HepG2 (cell line): ENCODE results near the gene SPAG9. TPM values are rescaled to one million over a fixed set of nuclear protein-coding genes. Genes with fewer than 3 reads are reported as not detected.

ENCODE experiments used
- ARID4A ChIP-seq: sonication (generic); formaldehyde crosslinking; IDR thresholded peaks from 2 replicates; pipeline ENCODE4 v1.5.0; 2020; ENCODE audit warnings: mild to moderate bottlenecking, missing genetic modification reagents, borderline replicate concordance
- ATF4 ChIP-seq, 2 experiments: fragments of 450-650 bp in 1 of 2; sonication (generic) in 1 of 2; formaldehyde crosslinking; IDR thresholded peaks; 2 replicates each; pipeline versions ENCODE4 v1.5.0 to v1.8.0; 2020 to 2022; ENCODE audit warnings: mild to moderate bottlenecking in 1 of 2, missing genetic modification reagents in 1 of 2
- CBFB ChIP-seq: sonication (generic); formaldehyde crosslinking; IDR thresholded peaks from 2 replicates; pipeline ENCODE4 v1.4.0; 2020; ENCODE audit warnings: missing genetic modification reagents
- CCDC6 ChIP-seq: sonication (generic); formaldehyde crosslinking; IDR thresholded peaks from 2 replicates; pipeline ENCODE4 v1.8.1; 2022; ENCODE audit warnings: mild to moderate bottlenecking, missing genetic modification reagents, moderate library complexity
- CHD4 ChIP-seq: fragments of 200-600 bp; sonication (generic); IDR thresholded peaks from 2 replicates; pipeline ENCODE4 v1.7.0; 2017; ENCODE audit warnings: mild to moderate bottlenecking, low read length, borderline replicate concordance
- DR1 ChIP-seq: sonication (generic); formaldehyde crosslinking; IDR thresholded peaks from 2 replicates; pipeline ENCODE4 v1.8.0; 2021; ENCODE audit warnings: mild to moderate bottlenecking, missing genetic modification reagents, inconsistent platforms
- EEA1 ChIP-seq: sonication (generic); formaldehyde crosslinking; IDR thresholded peaks from 2 replicates; pipeline ENCODE4 v1.5.1; 2020; ENCODE audit warnings: mild to moderate bottlenecking, missing genetic modification reagents, borderline replicate concordance
- ELF3 ChIP-seq: IDR thresholded peaks from 2 replicates; pipeline ENCODE4 v1.6.1; 2016; ENCODE audit warnings: missing genetic modification reagents, missing compliant biosample characterization
- MEIS1 ChIP-seq: sonication (generic); formaldehyde crosslinking; IDR thresholded peaks from 2 replicates; pipeline ENCODE4 v1.9.0; 2021; ENCODE audit warnings: mild to moderate bottlenecking, missing genetic modification reagents, moderate library complexity, borderline replicate concordance
- NBN ChIP-seq: fragments of 450-650 bp; conservative IDR thresholded peaks from 2 replicates; pipeline ENCODE4 v1.6.1; 2017
- NFATC3 ChIP-seq: sonication (generic); formaldehyde crosslinking; IDR thresholded peaks from 2 replicates; pipeline ENCODE4 v1.5.1; 2020; ENCODE audit warnings: mild to moderate bottlenecking, missing genetic modification reagents
- U2AF2 ChIP-seq: fragments of 200-400 bp; formaldehyde crosslinking; IDR thresholded peaks from 2 replicates; pipeline ENCODE4 v1.6.1; 2017; ENCODE audit warnings: low read depth, mild to moderate bottlenecking, low read length
- WIZ ChIP-seq: sonication (generic); formaldehyde crosslinking; IDR thresholded peaks from 2 replicates; pipeline ENCODE4 v1.5.1; 2020; ENCODE audit warnings: mild to moderate bottlenecking, missing genetic modification reagents
- ZBTB2 ChIP-seq: sonication (generic); formaldehyde crosslinking; IDR thresholded peaks from 2 replicates; pipeline ENCODE4 v1.8.0; 2022; ENCODE audit warnings: low read depth, missing genetic modification reagents
- ZNF292 ChIP-seq: sonication (generic); formaldehyde crosslinking; IDR thresholded peaks from 2 replicates; pipeline ENCODE4 v1.8.1; 2022; ENCODE audit warnings: mild to moderate bottlenecking, low read depth, missing genetic modification reagents, borderline replicate concordance
- ZNF441 ChIP-seq: sonication (generic); formaldehyde crosslinking; IDR thresholded peaks from 2 replicates; pipeline ENCODE4 v1.7.0; 2021; ENCODE audit warnings: missing genetic modification reagents, borderline replicate concordance
- ZNF691 ChIP-seq: sonication (generic); formaldehyde crosslinking; IDR thresholded peaks from 2 replicates; pipeline ENCODE4 v1.4.0; 2020; ENCODE audit warnings: missing genetic modification reagents, low read depth, mild to moderate bottlenecking, borderline replicate concordance
- polyA plus RNA-seq, 8 experiments: library from polyadenylated mRNA; depleted of rRNA in 3 of 8; stranded (reverse) in 7 of 8; unstranded in 1 of 8; fragments of >200 nt; fragmentation: Illumina TruSeq in 4 of 8; extraction: Trizol in 4 of 8; gene quantifications; 2 replicates each; pipeline versions ENCODE4 v1.2.1 to v1.2.3, GENCODE V29; 2011 to 2016; ENCODE audit warnings: low read depth in 4 of 8, missing spikeins in 1 of 8, mixed read lengths in 1 of 8; ENCODE audit not compliant: insufficient read depth in 1 of 8
- total RNA-seq, 5 experiments: library from RNA; depleted of rRNA; stranded (reverse); fragments of >200 nt; fragmentation: Illumina TruSeq; extraction: Trizol; gene quantifications; 2 replicates each; pipeline ENCODE4 v1.2.3, GENCODE V29; 2016; ENCODE audit warnings: low read depth in 1 of 5
- TF ChIP-seq, protein P1 (sequence below): IDR thresholded peaks from 2 replicates; pipeline ENCODE4 v1.6.1; 2016; ENCODE audit warnings: low read depth

Gene SPAG9
- total and polyA plus RNA-seq, 2 of the 13 experiments (the other 11 are each of a cell fraction or from before 2014, with no cell fraction given): 43.2 to 78.6 TPM

- TF ChIP-seq ATF4 (CRISPR knock-in tag; IDR thresholded peaks at IDR 0.05): peak in 1 of 2 experiments; percentile 49; a peak in 1 of 4 replicates
- TF ChIP-seq DR1 (CRISPR knock-in tag): peak; percentile 25; the same call in 1 of the 2 replicates
- TF ChIP-seq NFATC3 (CRISPR knock-in tag): peak; percentile 81; the same call in 1 of the 2 replicates
- TF ChIP-seq ZNF691 (CRISPR knock-in tag): peak; percentile 82
- peak; percentile 90 for TF ChIP-seq ARID4A (CRISPR knock-in tag)
- TF ChIP-seq, protein P1, sequence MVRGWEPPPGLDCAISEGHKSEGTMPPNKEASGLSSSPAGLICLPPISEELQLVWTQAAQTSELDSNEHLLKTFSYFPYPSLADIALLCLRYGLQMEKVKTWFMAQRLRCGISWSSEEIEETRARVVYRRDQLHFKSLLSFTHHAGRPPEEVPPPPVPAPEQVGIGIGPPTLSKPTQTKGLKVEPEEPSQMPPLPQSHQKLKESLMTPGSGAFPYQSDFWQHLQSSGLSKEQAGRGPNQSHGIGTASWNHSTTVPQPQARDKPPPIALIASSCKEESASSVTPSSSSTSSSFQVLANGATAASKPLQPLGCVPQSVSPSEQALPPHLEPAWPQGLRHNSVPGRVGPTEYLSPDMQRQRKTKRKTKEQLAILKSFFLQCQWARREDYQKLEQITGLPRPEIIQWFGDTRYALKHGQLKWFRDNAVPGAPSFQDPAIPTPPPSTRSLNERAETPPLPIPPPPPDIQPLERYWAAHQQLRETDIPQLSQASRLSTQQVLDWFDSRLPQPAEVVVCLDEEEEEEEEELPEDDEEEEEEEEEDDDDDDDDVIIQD (CRISPR knock-in tag): no peak; the same call in 1 of the 2 replicates
- peak; percentile 86 for TF ChIP-seq ZBTB2 (CRISPR knock-in tag)
- 0 out of 2 replicates have a peak, but pooled peaks have one; percentile 61 for TF ChIP-seq ZNF292 (CRISPR knock-in tag)
- no peak for TF ChIP-seq CHD4
- TF ChIP-seq CBFB (CRISPR knock-in tag): 0 out of 2 replicates have a peak, but pooled peaks have one; percentile 10
- no peak for TF ChIP-seq NBN
- TF ChIP-seq ELF3: peak; percentile 24; the same call in 1 of the 2 replicates
- no peak for TF ChIP-seq MEIS1 (CRISPR knock-in tag)
- TF ChIP-seq U2AF2: 0 out of 2 replicates have a peak, but pooled peaks have one; percentile 58
- TF ChIP-seq WIZ (CRISPR knock-in tag): peak; percentile 84; the same call in 1 of the 2 replicates
- peak; percentile 50 for TF ChIP-seq CCDC6 (CRISPR knock-in tag)
- peak; percentile 83; the same call in 1 of the 2 replicates for TF ChIP-seq EEA1 (CRISPR knock-in tag)
- peak; percentile 88 for TF ChIP-seq ZNF441 (CRISPR knock-in tag)
Measured at GRCh38 chr17:51166198-51166986, 45.7 kb upstream of the SPAG9 start, which contains the start of gene NME2 (continued).
